RWPE1 (cell line): ENCODE measurements around the gene DAZL.
A peak's percentile ranks its signal among the peaks of the same experiment; 100 is the strongest.

ENCODE experiments used
- CTCF ChIA-PET: fragments of 350-600 bp; sonication (Branson Sonifier 250); formaldehyde crosslinking; extraction: SDS; loops from one replicate; lab custom pipeline; 2021; lab: Yijun Ruan, JAX
- POLR2A ChIA-PET: fragments of 400-600 bp; formaldehyde crosslinking; extraction: SDS; loops from one replicate; lab custom pipeline; 2020; ENCODE audit warnings: antibody characterized with exemption; ENCODE audit not compliant: low non-redundant PET; lab: Yijun Ruan, JAX
- DNase-seq: peaks from one replicate; pipeline ENCODE4 v3.0.0; 2012; ENCODE audit warnings: low spot score
- H3K27ac ChIP-seq: fragments of 450-650 bp; 2 replicates; pipeline ENCODE4 v1.5.1; 2017
- CTCF ChIP-seq: fragments of 450-650 bp; conservative IDR thresholded peaks from 2 replicates; pipeline ENCODE4 v1.5.1; 2017; ENCODE audit warnings: low read depth, mild to moderate bottlenecking

Gene DAZL

GRCh38 chr3:16548721-16549120, 56.5 kb downstream of the DAZL start:
- no peak for TF ChIP-seq CTCF
- ChIA-PET POLR2A (no interaction called here), CTCF (no interaction called here)
- H3K27ac ChIP-seq, result no peak overlapping the region
- peak; percentile 35 for DNase-seq

- no peak overlapping the region for H3K27ac ChIP-seq
- ChIA-PET POLR2A (no interaction called here), CTCF (interaction anchor here (0.5 kb wide), 1 partner anchor 256 kb away, joined by 3 read pairs; no protein-coding TSS in a partner anchor)
- DNase-seq, result no peak
- TF ChIP-seq CTCF, result no peak
These were observed 57.5 kb downstream of the DAZL start for GRCh38 chr3:16547561-16548357.

- H3K27ac ChIP-seq, result no peak overlapping the region
- ChIA-PET POLR2A (no interaction called here), CTCF (no interaction called here)
- no peak for DNase-seq
- no peak for TF ChIP-seq CTCF
These were observed 58.8 kb downstream of the DAZL start for GRCh38 chr3:16546186-16547010.

- TF ChIP-seq CTCF, result no peak
- CTCF ChIA-PET, result no interaction called here
- DNase-seq, result no peak
- H3K27ac ChIP-seq, result no peak overlapping the region
- POLR2A ChIA-PET, result no interaction called here
These were observed 59.6 kb downstream of the DAZL start for GRCh38 chr3:16545413-16546185.

- ChIA-PET POLR2A (no interaction called here), CTCF (no interaction called here)
- no peak overlapping the region for H3K27ac ChIP-seq
- TF ChIP-seq CTCF, result no peak
- no peak for DNase-seq
These were observed 61.9 kb downstream of the DAZL start for GRCh38 chr3:16543242-16543864.

GRCh38 chr3:16538507-16538906, 66.7 kb downstream of the DAZL start:
- POLR2A ChIA-PET, result no interaction called here
- H3K27ac ChIP-seq, result no peak overlapping the region
- no peak for TF ChIP-seq CTCF
- CTCF ChIA-PET, result no interaction called here
- no peak for DNase-seq
